ENCODE measurements around the gene TBC1D14. TPM values are rescaled to one million over a fixed set of nuclear protein-coding genes. Genes with fewer than 3 reads are reported as not detected.

TBC1D14 gene
- total RNA-seq, 2 experiments from 2014 or later = 49.0 to 49.1 TPM

DNA sequence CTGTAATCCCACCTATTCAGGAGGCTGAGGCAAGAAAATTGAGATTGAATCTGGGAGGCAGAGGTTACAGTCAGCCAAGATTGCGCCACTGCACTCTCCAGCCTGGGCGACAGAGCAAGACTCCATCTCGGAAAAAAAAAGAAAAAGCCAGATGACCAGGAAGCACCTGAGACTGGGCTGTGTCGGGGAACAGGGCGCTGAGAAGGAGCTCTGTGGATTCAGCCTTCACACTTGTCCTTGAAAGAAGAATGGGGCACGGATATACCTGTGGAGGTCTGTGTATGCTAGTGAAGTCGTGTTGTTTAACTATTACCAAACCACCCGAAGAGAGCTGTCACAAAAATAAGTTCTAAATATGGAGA is 94.2 kb downstream of the TBC1D14 start:
- ATAC-seq = no peak
- Mint-ChIP-seq H3K4me1 (peaks cover 20% of the 10 kb centered on the region), H3K27ac (no peak overlapping the region), H3K27me3 (no peaks in the 10 kb centered on the region), H3K9me3 (ENCODE audit: low read depth) (no peaks in the 10 kb centered on the region), H3K4me3 (no peak overlapping the region), H3K36me3 (peaks cover 46% of the 10 kb centered on the region)
- no peak for DNase-seq
- CTCF ChIA-PET = interaction anchor here (1.0 kb wide), 1 partner anchor 14 kb away, joined by 3 read pairs; no protein-coding TSS in a partner anchor

GRCh38 chr4:7004331-7004730 is 94.7 kb downstream of the TBC1D14 start:
- Mint-ChIP-seq H3K36me3 (peaks cover 45% of the 10 kb centered on the region), H3K4me1 (peaks cover 16% of the 10 kb centered on the region), H3K9me3 (ENCODE audit: low read depth) (no peaks in the 10 kb centered on the region), H3K27ac (no peak overlapping the region), H3K4me3 (no peak overlapping the region), H3K27me3 (no peaks in the 10 kb centered on the region)
- DNase-seq = no peak
- ATAC-seq = no peak
- CTCF ChIA-PET = interaction anchor here (1.0 kb wide), 1 partner anchor 13 kb away, joined by 3 read pairs; no protein-coding TSS in a partner anchor

DNA sequence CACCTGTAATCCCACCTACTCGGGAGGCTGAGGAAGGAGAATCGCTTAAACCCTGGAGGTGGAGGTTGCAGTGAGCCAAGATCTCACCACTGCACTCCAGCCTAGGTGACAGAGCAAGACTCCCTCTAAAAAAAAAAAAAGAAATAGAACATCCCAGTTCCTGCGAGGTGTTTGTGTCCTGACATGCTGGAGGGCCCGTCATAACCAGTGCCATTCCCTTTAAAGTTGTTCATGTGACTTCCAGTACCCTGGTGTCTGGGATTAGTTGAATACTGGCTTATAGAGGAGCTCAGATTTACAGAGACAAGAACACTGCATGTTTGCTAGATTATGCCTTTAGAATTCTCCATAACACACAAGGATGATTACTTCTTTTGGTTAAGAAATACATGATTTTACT is 95.9 kb downstream of the TBC1D14 start:
- CTCF ChIA-PET = no interaction called here
- ATAC-seq (no peak), DNase-seq (no peak)
- no peaks in the 10 kb centered on the region for H3K9me3 Mint-ChIP-seq (ENCODE audit: low read depth)
- H3K36me3 Mint-ChIP-seq = peaks cover 38% of the 10 kb centered on the region
- no peak overlapping the region for H3K27ac Mint-ChIP-seq
- H3K27me3 Mint-ChIP-seq = no peaks in the 10 kb centered on the region
- no peak overlapping the region for H3K4me3 Mint-ChIP-seq
- peaks cover 8% of the 10 kb centered on the region for H3K4me1 Mint-ChIP-seq

DNA sequence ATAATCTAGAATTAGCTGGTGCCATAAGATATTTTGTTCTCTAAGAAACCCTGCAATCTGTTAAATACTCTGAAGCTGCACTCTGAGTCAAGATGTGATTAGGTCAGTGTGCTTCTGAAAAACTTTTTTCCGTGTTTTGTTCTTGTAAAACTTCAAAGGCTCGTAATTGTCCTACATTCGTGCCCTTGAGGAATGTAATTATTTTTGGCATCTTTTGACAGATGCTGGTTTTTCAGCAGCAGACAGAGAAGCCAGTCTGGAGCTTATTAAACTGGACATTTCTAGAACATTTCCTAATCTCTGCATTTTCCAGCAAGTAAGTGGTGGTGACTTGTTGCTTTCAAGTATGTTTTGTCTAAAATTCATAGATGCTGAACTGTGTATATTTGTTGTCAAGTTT is 96.8 kb downstream of the TBC1D14 start:
- Mint-ChIP-seq H3K4me1 (peaks cover 6% of the 10 kb centered on the region), H3K4me3 (no peak overlapping the region), H3K36me3 (peaks cover 35% of the 10 kb centered on the region), H3K27ac (no peak overlapping the region), H3K9me3 (ENCODE audit: low read depth) (no peaks in the 10 kb centered on the region), H3K27me3 (no peaks in the 10 kb centered on the region)
- no peak for ATAC-seq
- CTCF ChIA-PET = no interaction called here
- no peak for DNase-seq

DNA sequence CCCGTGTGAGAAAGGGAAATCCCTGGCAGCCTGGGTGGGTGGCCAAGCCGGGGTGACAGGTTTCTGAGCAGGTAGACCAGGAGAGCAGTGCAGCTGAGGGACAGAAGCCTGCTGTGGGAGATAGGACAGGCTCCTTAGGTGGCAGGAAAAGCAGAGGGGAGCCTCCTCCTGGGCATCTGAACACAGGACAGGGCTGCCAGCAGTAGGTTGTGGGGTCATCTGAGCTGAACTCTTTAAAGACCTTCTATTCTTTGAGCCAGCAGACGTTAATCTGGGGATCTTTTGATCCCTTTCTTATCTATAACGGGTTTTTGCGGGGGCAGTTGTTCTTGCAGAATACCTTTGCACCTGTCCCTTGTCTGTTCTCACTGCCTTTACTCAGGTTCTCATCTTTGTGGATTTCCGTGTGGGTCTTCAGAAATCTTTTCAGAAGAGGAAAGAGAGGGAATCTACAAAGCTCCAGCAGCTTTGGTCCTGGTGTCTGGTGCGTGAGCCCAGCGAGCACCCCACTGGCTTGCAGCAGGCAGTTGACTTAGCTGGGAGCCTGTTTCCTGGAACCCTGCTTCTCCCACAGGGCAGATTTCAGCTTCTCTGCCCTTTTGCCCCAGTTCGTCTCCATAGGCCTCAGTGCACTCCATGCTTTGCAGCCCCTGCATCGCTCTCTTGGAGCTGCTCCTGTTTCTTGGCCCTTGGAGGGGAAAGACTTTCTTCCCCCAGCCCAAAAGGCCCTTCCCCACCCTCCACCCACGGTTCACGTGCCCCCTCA is 97.7 kb downstream of the TBC1D14 start:
- H3K27me3 Mint-ChIP-seq = no peaks in the 10 kb centered on the region
- peaks cover 7% of the 10 kb centered on the region for H3K4me1 Mint-ChIP-seq
- no peaks in the 10 kb centered on the region for H3K9me3 Mint-ChIP-seq (ENCODE audit: low read depth)
- no peak overlapping the region for H3K27ac Mint-ChIP-seq
- ATAC-seq (no peak), DNase-seq (no peak)
- peaks cover 29% of the 10 kb centered on the region for H3K36me3 Mint-ChIP-seq
- CTCF ChIA-PET = interaction anchor here (1.0 kb wide), 1 partner anchor 64 kb away, joined by 3 read pairs; no protein-coding TSS in a partner anchor
- H3K4me3 Mint-ChIP-seq = no peak overlapping the region

GRCh38 chr4:7007944-7008343 is 98.3 kb downstream of the TBC1D14 start:
- Mint-ChIP-seq H3K36me3 (peaks cover 32% of the 10 kb centered on the region), H3K27ac (no peak overlapping the region), H3K27me3 (no peaks in the 10 kb centered on the region), H3K4me3 (no peak overlapping the region), H3K4me1 (peaks cover 10% of the 10 kb centered on the region), H3K9me3 (ENCODE audit: low read depth) (no peaks in the 10 kb centered on the region)
- no peak for ATAC-seq
- CTCF ChIA-PET = interaction anchor here (0.7 to 1.0 kb wide), 3 partner anchors 35 to 795 kb away, joined by 3 read pairs; partner anchors contain the start of gene TADA2B
- DNase-seq = no peak

GRCh38 chr4:7009564-7009963 is 99.9 kb downstream of the TBC1D14 start:
- H3K9me3 Mint-ChIP-seq (ENCODE audit: low read depth) = no peaks in the 10 kb centered on the region
- DNase-seq = no peak
- CTCF ChIA-PET = no interaction called here
- H3K4me1 Mint-ChIP-seq = peaks cover 20% of the 10 kb centered on the region
- H3K27ac Mint-ChIP-seq = no peak overlapping the region
- peaks cover 38% of the 10 kb centered on the region for H3K36me3 Mint-ChIP-seq
- no peaks in the 10 kb centered on the region for H3K27me3 Mint-ChIP-seq
- H3K4me3 Mint-ChIP-seq = no peak overlapping the region
- ATAC-seq = no peak

GRCh38 chr4:7013175-7013574 is 103.5 kb downstream of the TBC1D14 start:
- Mint-ChIP-seq H3K9me3 (ENCODE audit: low read depth) (no peaks in the 10 kb centered on the region), H3K36me3 (peaks cover 41% of the 10 kb centered on the region), H3K27ac (no peak overlapping the region), H3K4me1 (peaks cover 17% of the 10 kb centered on the region), H3K4me3 (no peak overlapping the region), H3K27me3 (no peaks in the 10 kb centered on the region)
- CTCF ChIA-PET = no interaction called here
- DNase-seq (no peak), ATAC-seq (no peak)

GRCh38 chr4:7014815-7015214 is 105.2 kb downstream of the TBC1D14 start:
- Mint-ChIP-seq H3K27ac (peak overlapping the region; percentile 33), H3K36me3 (peaks cover 35% of the 10 kb centered on the region), H3K4me1 (peaks cover 17% of the 10 kb centered on the region), H3K27me3 (no peaks in the 10 kb centered on the region), H3K9me3 (ENCODE audit: low read depth) (no peaks in the 10 kb centered on the region), H3K4me3 (no peak overlapping the region)
- no peak for ATAC-seq
- no peak for DNase-seq
- CTCF ChIA-PET = interaction anchor here (1.7 kb wide), 1 partner anchor 28 kb away, joined by 8 read pairs; the partner anchor contains the start of gene TADA2B

GRCh38 chr4:7015383-7016035 is 105.9 kb downstream of the TBC1D14 start:
- DNase-seq (no peak), ATAC-seq (no peak)
- peaks cover 32% of the 10 kb centered on the region for H3K36me3 Mint-ChIP-seq
- no peaks in the 10 kb centered on the region for H3K27me3 Mint-ChIP-seq
- no peak overlapping the region for H3K27ac Mint-ChIP-seq
- no peaks in the 10 kb centered on the region for H3K9me3 Mint-ChIP-seq (ENCODE audit: low read depth)
- peaks cover 17% of the 10 kb centered on the region for H3K4me1 Mint-ChIP-seq
- no peak overlapping the region for H3K4me3 Mint-ChIP-seq
- CTCF ChIA-PET = interaction anchor here (0.8 to 1.7 kb wide), 2 partner anchors 27 to 106 kb away, joined by 3 to 8 read pairs; partner anchors contain the start of gene TADA2B

DNA sequence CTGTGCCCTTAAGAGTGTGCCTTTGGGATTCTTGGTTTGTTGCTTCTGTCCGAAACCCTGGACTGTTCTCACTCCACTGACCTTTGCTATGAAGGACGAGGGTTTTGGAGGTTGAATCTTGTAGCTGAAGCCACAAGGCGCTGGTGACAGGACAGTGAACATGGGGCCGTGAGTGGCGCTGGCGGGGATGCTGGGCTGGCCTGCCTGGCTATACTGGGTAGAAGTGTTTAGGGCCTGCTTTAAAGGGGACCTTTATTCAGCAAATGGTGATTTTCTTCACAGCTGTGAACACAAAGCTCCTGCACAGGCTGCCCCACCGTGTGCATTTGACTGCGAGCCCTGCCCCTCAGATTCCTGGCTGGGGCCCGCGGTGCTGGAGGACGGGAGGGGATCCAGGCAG is 106.5 kb downstream of the TBC1D14 start:
- Mint-ChIP-seq H3K4me1 (peaks cover 17% of the 10 kb centered on the region), H3K27me3 (no peaks in the 10 kb centered on the region), H3K36me3 (peaks cover 36% of the 10 kb centered on the region), H3K9me3 (ENCODE audit: low read depth) (no peaks in the 10 kb centered on the region), H3K27ac (no peak overlapping the region), H3K4me3 (no peak overlapping the region)
- ATAC-seq (no peak), DNase-seq (no peak)
- CTCF ChIA-PET = interaction anchor here (0.8 to 1.8 kb wide), 3 partner anchors 27 to 107 kb away, joined by 3 to 8 read pairs (median 4); partner anchors contain the start of gene TADA2B

- no peak for DNase-seq
- CTCF ChIA-PET = interaction anchor here (0.8 to 1.8 kb wide), 3 partner anchors 26 to 107 kb away, joined by 3 to 8 read pairs (median 4); partner anchors contain the start of gene TADA2B
- Mint-ChIP-seq H3K36me3 (peaks cover 36% of the 10 kb centered on the region), H3K9me3 (ENCODE audit: low read depth) (no peaks in the 10 kb centered on the region), H3K4me1 (peaks cover 17% of the 10 kb centered on the region), H3K27me3 (no peaks in the 10 kb centered on the region), H3K27ac (no peak overlapping the region), H3K4me3 (no peak overlapping the region)
- no peak for ATAC-seq
Measured at GRCh38 chr4:7016512-7016911, 106.9 kb downstream of the TBC1D14 start.

- no peak for DNase-seq
- CTCF ChIA-PET = interaction anchor here (0.9 to 1.8 kb wide), 4 partner anchors 9 to 53 kb away, joined by 3 to 4 read pairs (median 4); partner anchors contain the start of gene TADA2B
- Mint-ChIP-seq H3K27ac (no peak overlapping the region), H3K27me3 (no peaks in the 10 kb centered on the region), H3K9me3 (ENCODE audit: low read depth) (no peaks in the 10 kb centered on the region), H3K4me1 (peaks cover 13% of the 10 kb centered on the region), H3K4me3 (no peak overlapping the region), H3K36me3 (peaks cover 33% of the 10 kb centered on the region)
- no peak for ATAC-seq
Measured at GRCh38 chr4:7017446-7018048, 107.9 kb downstream of the TBC1D14 start.
